ENCODE measurements around the gene TFEB. TPM values are rescaled to one million over a fixed set of nuclear protein-coding genes. Genes with fewer than 3 reads are reported as not detected.

Gene TFEB
- total and polyA plus RNA-seq, 2 donors (not counting 3 experiments of a cell fraction or from before 2014, with no cell fraction given) = 4.9 to 6.6 TPM

- BruUV-seq (replicated peaks) = no TSS peak
- Histone ChIP-seq H3K27me3 (ENCODE audit: control insufficient read depth in 2 of 2, insufficient read depth in 2 of 2, low read length in 2 of 2) (peaks cover under 1 to 3% of the 10 kb centered on the region in 2 experiments), H3K4me1 (ENCODE audit: control insufficient read depth, extremely low read depth, insufficient read depth, low read length) (no peaks in the 10 kb centered on the region), H2AFZ (ENCODE audit: low read depth, low read length) (no peak overlapping the region), H3K9me3 (replicated peaks; ENCODE audit: control insufficient read depth, insufficient read depth, low read length) (no peaks in the 10 kb centered on the region), H4K20me1 (replicated peaks; ENCODE audit: control insufficient read depth, extremely low read depth, insufficient read depth, low read length) (no peaks in the 10 kb centered on the region), H3K9ac (replicated peaks; ENCODE audit: extremely low read depth, insufficient read depth, low read length) (no peak overlapping the region), H3K4me2 (ENCODE audit: insufficient read depth, low read length) (no peak overlapping the region), H3K9me1 (replicated peaks; ENCODE audit: control insufficient read depth, extremely low read depth, insufficient read depth, low read length) (no peaks in the 10 kb centered on the region), H3K79me2 (ENCODE audit: control insufficient read depth, insufficient read depth, low read length) (no peaks in the 10 kb centered on the region), H3K4me3 (replicated peaks in 1 of 3; ENCODE audit: insufficient read depth in 1 of 3, low read depth in 1 of 3, low read length in 3 of 3) (no peak overlapping the region), H3K36me3 (ENCODE audit: control insufficient read depth in 2 of 2, extremely low read depth in 1 of 2, insufficient read depth in 2 of 2, low read length in 2 of 2) (no peaks in the 10 kb centered on the region), H3K27ac (ENCODE audit: insufficient read depth, low read depth, low read length) (no peak overlapping the region)
- TF ChIP-seq EZH2 (IDR thresholded peaks at IDR 0.05; ENCODE audit: borderline replicate concordance, low read depth, low read length, severe bottlenecking) (no peak), GATA2 (IDR thresholded peaks at IDR 0.05; ENCODE audit: insufficient read depth, insufficient read length, low read depth, low read length) (no peak), MYC (IDR thresholded peaks at IDR 0.05; ENCODE audit: low read depth, low read length) (no peak), POLR2AphosphoS5 (IDR thresholded peaks at IDR 0.05; ENCODE audit: insufficient read depth, low read depth, low read length) (no peak), FOS (IDR thresholded peaks at IDR 0.05; ENCODE audit: borderline replicate concordance, insufficient read depth, low read length) (no peak), POLR2A (IDR thresholded peaks at IDR 0.05; ENCODE audit: low read depth, low read length) (no peak), JUN (IDR thresholded peaks at IDR 0.05; ENCODE audit: borderline replicate concordance, insufficient read depth, insufficient read length, low read depth) (no peak)
- TF ChIP-seq, protein P1, sequence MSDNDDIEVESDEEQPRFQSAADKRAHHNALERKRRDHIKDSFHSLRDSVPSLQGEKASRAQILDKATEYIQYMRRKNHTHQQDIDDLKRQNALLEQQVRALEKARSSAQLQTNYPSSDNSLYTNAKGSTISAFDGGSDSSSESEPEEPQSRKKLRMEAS (IDR thresholded peaks at IDR 0.05; ENCODE audit: insufficient read depth, insufficient read length) = no peak
- TF ChIP-seq, protein P2, sequence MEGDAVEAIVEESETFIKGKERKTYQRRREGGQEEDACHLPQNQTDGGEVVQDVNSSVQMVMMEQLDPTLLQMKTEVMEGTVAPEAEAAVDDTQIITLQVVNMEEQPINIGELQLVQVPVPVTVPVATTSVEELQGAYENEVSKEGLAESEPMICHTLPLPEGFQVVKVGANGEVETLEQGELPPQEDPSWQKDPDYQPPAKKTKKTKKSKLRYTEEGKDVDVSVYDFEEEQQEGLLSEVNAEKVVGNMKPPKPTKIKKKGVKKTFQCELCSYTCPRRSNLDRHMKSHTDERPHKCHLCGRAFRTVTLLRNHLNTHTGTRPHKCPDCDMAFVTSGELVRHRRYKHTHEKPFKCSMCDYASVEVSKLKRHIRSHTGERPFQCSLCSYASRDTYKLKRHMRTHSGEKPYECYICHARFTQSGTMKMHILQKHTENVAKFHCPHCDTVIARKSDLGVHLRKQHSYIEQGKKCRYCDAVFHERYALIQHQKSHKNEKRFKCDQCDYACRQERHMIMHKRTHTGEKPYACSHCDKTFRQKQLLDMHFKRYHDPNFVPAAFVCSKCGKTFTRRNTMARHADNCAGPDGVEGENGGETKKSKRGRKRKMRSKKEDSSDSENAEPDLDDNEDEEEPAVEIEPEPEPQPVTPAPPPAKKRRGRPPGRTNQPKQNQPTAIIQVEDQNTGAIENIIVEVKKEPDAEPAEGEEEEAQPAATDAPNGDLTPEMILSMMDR (IDR thresholded peaks at IDR 0.05; ENCODE audit: extremely low read depth in 1 of 2, insufficient read depth in 1 of 2, low read depth in 1 of 2, low read length in 2 of 2) = no peak
- FAIRE-seq = no peak
- dilution Hi-C loops (cut with MboI; ENCODE audit: extremely low pct_ligation_motif_present, low sequenced_read_pairs) (no loop called here), intact Hi-C loops (cut with micrococcal nuclease) (no loop called here)
- POLR2A ChIA-PET = no interaction called here
- CTCF ChIA-PET = interaction anchor here (1.0 kb wide), 1 partner anchor 31 kb away, joined by 3 read pairs; the partner anchor contains the start of gene FRS3
- DNase-seq (ENCODE audit: low read depth, low spot score) = no peak
These were observed 13.1 kb upstream of the TFEB start for GRCh38 chr6:41748542-41748941.

All from endothelial cell of umbilical vein (primary cell).